CMK (cell line): ENCODE data around the gene HDHD3.
"Not testable (repeated sequence)": the region's sequence is repeated elsewhere in the genome, so short reads cannot be mapped to it uniquely, and the experiment has no call there.

Source experiments
- DNase-seq: peaks from one replicate; pipeline ENCODE4 v3.0.0-alpha.2; 2010; ENCODE audit warnings: low read depth

The HDHD3 gene

DNA sequence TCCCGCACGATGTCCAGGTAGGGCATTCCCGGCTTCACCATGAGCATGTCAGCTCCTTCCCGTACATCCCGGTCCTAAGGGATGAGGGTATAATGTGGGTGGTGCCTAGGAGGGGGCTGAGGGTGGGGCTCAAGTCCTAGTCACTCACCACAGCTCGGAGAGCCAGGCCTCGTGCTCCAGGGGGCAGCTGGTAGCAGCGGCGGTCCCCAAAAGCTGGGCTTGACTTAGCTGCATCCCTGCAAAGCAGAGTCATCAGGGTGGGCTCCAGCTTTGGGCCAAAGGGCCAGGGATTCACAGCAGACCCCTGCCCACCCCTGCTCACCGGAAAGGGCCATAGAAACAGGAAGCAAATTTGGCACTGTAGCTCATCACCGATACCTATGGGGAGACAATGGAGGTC lies 12.7 kb upstream of the HDHD3 start:
- no peak for DNase-seq

DNA sequence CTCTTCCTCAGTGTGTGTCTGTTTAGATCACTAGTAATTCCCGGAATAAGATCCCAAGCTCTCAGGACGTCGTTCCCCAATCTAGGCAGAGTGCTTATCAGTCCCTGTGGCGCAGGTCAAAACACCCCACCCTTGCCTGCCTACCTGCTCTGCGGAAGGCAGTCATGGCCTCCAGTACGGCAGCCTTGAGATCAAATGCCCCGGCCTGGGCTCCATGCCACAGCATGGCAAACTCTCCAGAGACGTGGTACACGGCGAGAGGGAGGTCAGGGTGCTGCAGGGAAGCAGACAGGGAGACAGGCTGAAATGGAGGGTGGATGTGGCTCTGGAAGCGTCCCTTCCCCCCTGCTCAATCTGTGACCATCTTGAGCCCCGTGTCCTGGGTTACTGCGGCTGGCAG lies 12.0 kb upstream of the HDHD3 start:
- no peak for DNase-seq

DNA sequence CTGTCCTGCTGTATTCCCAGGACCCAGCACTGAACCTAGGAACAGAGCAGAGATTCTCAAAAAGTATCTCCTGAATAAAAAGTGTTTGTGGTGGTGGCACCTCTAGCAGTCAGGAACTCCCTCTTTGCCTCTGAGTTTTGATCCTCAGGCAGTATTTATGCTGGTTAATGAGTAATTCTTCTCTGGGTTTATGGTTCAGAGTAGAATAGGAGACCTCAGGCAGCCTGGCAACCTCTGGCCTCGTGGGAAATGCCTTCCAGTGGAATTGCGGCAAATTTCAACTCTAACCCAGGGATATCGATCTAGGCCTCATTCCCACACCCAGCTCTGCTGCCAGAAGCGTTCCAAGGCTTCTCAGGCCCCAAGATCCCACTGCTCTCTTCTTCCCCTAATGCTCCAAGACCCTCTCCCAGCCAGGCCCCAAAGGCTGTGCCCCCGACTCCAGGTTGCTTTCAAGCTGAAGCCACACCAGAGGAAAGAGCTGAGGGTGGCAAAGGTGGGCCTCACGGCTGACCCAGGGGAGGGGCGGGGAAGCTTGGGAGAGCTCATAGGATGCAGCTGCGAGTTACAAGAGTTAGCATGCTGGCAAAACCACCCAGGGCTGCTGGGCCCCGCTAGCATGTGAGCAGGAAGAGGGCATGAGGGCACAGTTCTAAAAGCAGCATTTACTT lies 10.9 kb upstream of the HDHD3 start:
- DNase-seq = no peak

DNA sequence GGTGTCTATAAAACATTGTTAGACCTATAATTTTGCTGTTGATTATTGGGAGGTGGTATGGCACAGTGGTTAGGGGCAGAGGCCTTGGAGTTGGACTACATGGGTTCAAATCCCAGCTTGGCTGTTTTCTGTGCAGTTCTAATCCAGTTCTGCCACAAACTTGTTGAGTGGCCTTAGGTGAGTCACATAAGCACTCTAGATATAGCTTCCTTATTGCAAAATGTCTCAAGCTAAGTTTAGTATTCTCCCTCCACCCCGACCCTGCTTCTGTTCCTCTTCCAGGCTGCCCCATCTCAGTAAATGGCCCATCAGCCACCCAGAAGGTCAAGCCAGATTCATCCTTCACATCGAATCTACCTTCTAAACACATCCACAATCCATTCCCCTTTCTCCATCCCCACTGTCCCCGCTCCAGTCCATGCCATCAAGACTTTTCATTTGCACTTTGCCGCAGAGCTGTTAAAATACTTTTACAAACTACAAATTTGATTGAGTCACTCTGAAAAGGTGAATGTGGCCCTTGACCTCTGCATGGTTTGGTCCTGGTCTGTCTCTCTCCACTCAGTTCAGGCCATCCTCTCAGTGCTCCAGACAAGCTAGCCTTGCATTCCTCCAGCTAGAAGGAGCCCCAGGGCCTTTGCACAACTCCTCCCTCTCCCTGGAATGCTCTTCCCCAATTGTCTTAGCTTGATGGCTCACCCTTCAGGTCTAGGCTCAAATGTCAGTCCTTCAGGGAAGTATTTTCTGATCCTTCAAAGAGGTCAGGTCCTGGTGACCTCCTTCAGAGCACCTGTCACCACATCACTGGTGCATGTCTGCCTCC lies 10.0 kb upstream of the HDHD3 start:
- DNase-seq = no peak

DNA sequence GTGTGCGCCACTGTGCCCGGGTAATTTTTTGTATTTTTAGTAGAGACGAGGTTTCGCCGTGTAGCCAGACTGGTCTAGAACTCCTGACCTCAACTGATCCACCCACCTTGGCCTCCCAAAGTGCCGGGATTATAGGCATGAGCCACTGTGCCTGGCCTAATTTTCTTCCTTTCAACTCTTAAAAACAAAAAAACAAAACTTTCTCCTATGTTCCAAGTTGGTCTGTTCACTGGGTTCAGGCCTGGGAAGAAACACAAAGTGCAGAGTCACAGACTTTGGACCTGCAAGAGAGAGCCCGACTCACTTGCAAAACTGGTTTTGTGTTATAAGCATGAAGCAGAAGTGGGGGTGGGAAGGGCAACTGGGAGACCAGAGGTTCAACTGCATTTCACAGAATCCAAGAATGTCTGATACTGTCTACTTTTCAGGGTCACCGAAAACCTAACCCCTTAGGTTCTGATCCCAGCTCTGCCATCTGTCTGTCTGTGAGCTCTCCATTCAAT lies 5.2 kb upstream of the HDHD3 start:
- no peak for DNase-seq

DNA sequence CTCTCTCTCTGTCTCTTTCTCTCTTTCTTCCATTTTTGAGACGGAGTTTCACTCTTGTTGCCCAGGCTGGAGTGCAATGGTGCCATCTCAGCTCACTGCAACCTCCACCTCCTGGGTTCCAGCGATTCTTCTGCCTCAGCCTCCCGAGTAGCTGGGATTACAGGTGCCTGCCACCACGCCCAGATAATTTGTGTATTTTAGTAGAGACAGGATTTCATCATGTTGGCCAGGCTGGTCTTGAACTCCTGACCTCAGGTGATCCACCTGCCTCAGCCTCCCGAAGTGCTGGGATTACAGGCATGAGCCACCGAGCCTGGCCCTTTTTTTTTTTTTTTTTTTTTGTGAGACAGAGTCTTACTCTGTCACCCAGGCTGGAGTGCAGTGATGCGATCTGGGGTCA lies 4.7 kb upstream of the HDHD3 start:
- DNase-seq = not testable (repeated sequence)

DNA sequence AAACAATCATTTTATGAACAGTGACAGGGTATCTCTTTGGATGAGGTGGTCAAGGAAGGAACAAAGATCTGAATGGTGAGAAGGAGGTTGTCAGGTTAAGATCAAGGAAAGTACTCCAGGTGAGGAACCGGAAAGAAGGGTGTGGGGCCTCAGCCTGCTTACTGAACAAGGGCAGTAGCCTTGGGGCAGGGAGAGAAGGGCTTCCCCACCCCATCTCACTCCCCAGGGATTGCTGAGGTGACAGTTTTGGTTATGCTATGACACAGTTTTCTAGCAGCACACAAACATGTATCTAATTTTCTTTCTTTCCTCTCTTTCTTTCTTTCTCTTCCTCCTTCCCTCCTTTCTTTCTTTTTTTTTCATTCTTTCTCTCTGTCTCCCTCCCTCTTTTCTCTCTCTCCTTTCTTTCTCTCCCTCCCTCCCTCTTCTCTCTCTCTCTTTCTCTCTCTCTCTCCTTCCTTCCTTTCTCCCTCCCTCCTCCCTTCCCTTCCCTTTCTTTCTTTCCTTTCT lies 4.1 kb upstream of the HDHD3 start:
- DNase-seq = no peak

DNA sequence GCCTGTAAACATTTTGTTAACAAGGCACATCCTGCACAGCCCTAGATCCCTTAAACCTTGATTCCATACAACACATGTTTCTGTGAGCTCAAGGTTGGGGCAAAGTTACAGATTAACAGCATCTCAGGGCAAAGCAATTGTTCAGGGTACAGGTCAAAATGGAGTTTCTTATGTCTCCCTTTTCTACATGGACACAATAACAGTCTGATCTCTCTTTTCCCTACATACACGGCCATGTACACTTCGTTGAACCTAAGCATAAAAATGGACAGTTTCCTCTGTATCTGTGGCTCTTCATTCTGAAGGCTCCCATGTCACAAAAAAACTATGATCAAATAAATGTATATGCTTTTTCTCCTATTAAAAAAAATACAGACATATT lies 3.0 kb upstream of the HDHD3 start:
- DNase-seq = not testable (repeated sequence)

DNA sequence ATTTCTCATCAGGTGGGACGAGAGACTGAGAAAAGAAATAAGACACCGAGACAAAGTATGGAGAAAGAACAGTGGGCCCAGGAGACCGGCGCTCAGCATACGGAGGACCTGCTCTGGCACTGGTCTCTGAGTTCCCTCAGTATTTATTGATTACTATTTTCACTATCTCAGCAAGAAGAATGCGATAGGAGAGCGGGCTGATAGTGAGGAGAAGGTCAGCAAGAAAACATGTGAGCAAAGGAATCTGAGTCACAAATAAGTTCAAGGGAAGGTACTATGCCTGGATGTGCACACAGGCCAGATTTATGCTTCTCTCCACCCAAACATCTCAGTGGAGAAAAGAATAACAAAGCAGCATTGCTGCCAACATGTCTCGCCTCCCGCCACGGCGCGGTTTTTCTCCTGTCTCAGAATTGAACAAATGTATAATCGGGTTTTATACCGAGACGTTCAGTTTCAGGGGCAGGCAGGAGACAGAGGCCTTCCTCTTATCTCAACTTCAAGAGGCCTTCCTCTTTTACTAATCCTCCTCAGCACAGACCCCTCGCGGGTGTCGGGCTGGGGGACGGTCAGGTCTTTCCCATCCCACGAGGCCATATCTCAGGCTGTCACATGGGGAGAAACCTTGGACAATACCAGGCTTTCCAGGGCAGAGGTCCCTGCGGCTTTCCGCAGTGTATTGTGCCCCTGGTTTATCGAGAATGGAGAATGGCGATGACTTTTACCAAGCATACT lies 2.5 kb upstream of the HDHD3 start:
- DNase-seq = not testable (repeated sequence)

DNA sequence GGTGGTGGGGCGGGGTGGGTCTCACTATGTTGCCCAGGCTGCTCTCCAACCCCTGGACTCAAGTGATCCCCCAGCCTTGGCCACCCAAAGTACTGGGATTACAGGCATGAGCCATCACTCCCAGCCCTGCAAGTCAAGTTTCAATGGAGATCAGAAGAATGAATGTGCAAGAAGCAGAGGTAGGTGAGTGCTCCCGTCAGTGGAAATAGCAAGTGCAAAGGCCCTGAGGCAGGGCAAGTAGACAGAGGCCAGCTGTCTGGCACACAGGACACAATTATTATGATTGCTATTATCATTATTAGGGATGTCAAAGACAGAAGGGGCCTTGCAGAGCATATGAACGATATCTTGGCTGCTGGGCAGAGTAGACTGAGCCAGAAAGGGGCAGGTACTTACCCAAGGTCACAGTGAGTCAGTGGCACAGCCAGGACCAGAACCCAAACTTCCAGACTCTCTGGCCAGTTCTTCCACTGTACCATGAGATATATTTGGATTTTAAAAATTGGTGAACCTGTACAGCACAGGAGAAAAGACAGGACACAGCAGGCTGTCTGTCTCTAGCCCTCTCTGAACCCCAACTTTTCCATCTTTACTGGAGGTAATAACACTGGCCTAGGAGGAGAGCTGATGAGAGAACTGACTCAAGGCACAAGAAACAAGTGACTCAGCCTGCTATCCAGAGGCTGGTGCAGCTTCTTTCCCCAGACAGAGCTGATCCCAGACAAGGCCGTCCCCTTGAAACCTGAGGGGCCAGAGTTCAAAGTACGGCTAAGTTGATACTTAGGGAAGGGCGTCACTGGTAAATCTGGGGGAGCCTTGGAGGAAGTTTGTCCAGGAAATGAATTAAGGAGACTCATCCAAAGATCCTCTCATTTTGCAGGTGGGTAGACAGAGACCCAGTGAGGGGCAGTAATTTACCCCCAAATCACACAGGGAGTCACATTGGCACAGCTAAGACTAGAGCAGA lies 1.4 kb downstream of the HDHD3 start:
- DNase-seq = no peak

DNA sequence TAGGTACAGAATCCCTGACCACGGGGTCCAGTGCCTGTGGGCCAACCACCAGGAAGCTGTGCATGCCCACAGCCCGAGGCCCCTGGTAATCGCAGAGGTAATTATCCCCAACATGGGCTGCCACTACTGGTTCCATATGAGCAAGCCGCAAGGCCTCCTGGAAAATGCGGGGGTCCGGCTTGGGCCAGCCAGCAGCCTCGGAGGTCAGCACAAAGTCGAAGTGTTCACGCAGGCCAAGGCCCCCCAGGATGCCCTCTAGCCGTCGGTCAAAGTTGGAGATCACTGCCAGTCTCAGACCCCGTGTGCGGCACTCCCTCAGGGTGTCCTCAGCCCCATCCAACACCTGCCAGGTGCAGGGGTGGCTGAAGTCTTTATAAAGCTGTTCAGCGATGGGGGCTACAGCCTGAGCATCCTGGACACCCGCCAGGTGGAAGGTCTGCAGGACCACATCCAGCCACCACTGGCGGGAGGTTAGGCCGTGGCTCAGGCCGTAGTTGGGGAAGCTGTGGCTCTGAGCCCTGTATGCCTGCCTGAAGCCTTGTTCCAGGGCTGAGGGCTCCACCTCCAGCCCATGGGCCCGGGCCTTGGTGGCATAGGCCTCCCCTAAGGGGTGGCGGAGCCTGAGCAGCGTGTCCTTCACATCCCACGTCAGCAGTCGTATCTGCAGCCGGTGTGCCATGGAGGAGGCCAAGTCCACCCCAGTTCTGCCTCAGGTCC lies 3.0 kb downstream of the HDHD3 start:
- DNase-seq = no peak

DNA sequence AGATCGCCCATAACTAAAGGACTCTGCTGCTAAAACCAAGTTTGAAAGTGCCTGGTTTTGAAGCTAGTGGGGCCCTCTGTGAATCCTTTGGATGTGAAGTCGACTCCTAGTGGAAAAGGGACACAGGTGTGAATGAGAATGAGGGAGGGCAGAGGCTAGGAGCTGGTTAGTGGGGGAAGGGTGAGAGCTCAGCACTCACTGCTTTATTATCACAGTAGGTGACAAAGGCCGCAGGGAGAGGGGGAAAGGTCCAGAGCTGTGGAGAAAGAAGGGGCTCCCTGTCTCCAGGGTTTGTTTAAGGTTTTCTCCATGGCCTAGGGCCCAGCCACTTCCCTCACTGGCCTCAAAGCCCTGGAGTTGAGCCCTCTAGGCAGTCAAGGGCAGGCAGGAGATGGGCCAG lies 3.5 kb downstream of the HDHD3 start:
- DNase-seq = no peak

DNA sequence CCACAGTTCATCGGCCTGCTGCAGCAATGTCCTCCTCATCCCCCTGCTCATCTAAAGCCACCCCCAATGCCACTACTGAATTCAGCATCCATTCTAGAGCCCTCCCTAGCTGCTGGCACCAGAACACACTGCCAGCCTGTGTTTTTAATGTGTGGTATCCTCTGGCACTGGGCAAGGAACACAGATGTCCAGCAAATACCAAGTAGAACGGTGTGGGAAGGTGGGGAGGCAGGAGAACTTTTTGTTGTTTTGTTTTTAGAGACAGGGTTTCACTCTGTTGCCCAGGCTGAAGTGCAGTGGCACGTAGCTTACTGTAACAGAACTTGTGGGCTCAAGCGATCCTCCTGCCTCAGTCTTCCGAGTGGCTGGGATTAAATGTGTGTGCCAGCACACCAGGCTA lies 4.7 kb downstream of the HDHD3 start:
- no peak for DNase-seq

DNA sequence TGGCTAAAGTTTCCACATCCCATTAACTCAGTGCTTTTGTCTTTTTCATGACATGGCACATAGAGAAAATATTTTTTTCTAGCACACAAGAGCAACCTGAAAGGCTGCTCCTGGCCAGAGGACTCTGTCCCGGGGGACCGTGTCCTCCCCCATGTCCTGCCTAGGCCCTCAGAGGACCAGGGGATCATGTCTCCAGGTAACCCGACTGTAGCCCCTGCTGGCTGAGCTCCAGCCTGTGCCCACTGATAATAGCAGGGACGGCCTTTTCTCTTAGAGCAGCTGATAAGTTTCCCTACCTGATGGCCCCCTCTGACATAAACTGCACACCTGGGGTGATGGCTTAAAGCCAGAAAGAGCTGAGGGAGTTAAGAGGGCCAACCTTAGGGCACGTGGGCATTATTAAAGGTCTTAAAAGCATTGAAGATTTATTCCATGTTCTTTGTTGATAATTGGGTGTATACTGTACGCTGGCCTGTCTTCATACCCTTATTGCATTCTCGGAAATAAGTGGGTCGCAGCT lies 5.9 kb downstream of the HDHD3 start:
- no peak for DNase-seq

DNA sequence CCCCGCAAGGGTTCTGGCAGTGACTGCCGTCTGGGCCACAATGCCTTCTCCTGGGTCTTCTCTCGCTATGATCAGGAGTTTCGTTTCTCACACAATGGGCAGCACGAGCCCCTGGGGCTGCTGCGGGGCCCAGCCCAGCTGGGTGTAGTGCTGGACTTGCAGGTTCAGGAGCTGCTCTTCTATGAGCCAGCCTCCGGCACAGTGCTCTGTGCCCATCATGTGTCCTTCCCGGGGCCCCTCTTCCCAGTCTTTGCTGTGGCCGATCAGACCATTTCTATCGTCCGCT lies 7.0 kb downstream of the HDHD3 start:
- DNase-seq = no peak

DNA sequence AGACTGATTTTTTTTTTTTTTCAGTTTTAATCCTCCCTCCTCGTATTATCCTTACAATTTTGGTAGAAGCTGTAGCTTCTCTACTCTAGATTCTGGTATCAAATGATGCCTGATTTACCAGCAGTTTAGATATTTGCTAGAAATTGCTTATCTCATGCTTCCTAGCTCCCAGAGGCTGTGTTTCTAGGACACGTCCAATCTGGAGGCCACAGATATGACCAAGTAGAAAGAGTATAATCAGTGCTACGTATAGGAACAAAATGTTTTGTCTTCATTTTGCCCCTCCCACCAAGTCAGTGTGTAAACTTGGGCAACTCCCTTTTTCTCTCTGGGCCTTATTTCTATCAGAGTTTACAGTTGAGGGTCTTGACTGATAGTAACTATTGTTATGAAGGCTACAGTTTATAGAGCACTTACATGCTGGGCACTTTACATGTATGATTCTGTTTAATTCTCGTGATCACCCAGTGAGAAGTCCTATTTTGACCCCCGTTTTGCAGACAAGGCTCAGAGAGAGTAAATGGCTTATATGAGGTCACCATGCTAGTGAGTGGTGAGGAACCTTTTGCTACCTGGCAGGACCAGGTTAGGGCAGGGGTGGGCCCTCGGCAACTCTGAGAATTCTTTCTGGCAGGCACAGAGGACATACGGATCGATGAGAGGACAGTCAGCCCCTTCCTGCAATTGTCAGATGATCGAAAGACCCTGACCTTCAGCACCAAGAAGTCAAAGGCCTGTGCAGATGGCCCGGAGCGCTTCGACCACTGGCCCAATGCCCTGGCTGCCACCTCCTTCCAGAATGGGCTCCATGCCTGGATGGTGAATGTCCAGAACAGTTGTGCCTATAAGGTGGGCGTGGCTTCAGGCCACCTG lies 7.6 kb downstream of the HDHD3 start:
- no peak for DNase-seq

DNA sequence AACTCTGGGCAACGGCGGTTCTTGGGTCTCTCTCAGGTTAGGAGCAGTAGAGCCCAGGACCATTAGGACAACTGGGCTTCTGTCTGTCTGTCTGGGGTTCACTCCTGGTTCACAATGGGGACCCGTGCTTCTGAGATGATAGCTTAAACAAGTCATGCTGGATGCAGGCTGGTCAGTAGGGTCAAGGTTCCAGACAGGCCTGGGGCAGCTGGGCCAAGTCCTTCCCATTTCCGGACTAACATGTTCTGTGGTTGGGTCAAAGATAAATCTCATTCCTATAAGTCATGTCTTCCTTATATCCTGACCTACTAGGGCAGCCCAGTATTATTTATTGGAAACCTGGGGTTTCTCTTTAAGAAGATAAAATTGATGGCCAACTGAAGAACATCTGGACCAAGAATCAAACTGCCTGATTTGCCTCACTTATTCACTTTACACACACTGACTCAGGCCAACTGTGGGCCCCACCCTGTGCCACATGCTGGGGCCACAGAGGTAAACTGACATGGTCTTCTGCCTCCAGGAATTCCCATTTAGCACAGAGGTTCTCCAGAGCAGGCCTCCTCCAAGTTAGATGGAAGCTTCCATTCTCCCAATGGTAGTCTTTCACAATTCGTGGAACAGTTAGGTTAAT lies 8.3 kb downstream of the HDHD3 start:
- no peak for DNase-seq

DNA sequence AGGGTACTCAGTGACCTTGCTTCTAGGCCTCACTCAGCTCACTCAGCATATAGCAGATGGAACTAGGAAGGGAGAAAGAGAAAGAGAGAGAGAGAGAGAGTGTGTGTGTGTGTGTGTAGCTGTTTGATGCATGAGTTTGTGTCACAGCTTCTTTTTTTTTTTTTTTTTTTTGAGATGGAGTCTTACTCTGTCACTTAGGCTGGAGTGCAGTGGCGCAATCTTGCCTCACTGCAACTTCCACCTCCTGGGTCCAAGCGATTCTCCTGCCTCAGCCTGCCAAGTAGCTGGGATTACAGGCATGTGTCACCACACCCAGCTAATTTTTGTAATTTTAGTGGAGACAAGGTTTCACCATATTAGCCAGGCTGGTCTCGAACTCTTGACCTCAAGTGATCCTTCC lies 11.1 kb downstream of the HDHD3 start:
- not testable (repeated sequence) for DNase-seq

DNA sequence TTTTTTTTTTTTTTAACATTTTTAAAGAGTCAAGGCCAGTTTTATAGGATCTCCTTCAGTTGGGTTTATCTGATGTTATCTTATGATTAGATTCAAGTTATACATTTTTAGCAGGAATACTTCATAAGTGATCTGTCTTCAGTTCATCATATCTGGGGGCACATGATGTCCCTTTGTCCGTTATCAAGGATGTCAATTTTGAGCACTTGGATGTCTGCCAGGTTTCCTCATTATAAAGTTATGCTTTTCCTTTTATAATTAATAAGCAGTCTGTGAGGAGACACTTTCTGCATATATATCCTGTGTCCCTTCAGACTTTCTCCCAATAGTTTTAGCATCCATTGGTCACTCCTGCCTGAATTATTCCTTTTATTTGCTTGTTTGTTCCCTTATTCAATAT lies 11.8 kb downstream of the HDHD3 start:
- no peak for DNase-seq
